Measurements from ENCODE around the gene OLFM3.

DNA sequence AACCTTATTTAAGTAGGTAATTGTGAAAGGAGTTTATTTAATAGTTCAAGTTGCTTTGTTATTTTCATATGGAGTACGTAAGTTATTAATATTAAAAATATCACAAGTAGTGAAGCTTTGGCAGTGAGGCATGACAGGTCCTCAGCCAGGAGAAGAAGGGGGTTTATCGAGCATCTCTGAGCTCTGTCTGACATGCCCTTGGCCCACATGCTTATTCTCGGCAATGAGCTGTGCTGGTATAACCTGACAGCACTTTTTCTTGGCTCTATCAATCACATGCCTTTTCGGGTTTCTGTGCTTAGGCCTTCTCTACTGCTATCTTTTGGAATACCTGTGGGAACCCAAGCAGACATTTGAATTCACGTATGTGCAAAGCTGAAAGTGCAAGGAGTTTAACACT is 84.8 kb downstream of the OLFM3 start:
- TF ChIP-seq, protein P1, sequence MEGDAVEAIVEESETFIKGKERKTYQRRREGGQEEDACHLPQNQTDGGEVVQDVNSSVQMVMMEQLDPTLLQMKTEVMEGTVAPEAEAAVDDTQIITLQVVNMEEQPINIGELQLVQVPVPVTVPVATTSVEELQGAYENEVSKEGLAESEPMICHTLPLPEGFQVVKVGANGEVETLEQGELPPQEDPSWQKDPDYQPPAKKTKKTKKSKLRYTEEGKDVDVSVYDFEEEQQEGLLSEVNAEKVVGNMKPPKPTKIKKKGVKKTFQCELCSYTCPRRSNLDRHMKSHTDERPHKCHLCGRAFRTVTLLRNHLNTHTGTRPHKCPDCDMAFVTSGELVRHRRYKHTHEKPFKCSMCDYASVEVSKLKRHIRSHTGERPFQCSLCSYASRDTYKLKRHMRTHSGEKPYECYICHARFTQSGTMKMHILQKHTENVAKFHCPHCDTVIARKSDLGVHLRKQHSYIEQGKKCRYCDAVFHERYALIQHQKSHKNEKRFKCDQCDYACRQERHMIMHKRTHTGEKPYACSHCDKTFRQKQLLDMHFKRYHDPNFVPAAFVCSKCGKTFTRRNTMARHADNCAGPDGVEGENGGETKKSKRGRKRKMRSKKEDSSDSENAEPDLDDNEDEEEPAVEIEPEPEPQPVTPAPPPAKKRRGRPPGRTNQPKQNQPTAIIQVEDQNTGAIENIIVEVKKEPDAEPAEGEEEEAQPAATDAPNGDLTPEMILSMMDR (IDR thresholded peaks at IDR 0.05 in 2 of 3, conservative IDR thresholded peaks at IDR 0.05 in 1 of 3; ENCODE audit: control insufficient read depth in 2 of 3, extremely low read depth in 1 of 3, insufficient read depth in 1 of 3, low read depth in 3 of 3, low read length in 3 of 3) = no peak
- TF ChIP-seq, protein P2, sequence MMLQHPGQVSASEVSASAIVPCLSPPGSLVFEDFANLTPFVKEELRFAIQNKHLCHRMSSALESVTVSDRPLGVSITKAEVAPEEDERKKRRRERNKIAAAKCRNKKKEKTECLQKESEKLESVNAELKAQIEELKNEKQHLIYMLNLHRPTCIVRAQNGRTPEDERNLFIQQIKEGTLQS (IDR thresholded peaks at IDR 0.05; ENCODE audit: borderline replicate concordance, extremely low read depth, low read depth, low read length) = no peak

All from GM12878 (cell line).